ENCODE measurements around the gene DCBLD2. TPM values are rescaled to one million over a fixed set of nuclear protein-coding genes. Genes with fewer than 3 reads are reported as not detected.

The DCBLD2 gene
- total RNA-seq, 3 donors from 2014 or later (not counting 1 experiment from before 2014, with no cell fraction given) = 0.66 to 0.99 (median 0.90) TPM

GRCh38 chr3:98906230-98906629 is 4.7 kb upstream of the DCBLD2 start:
- H3K9me3 Mint-ChIP-seq = peaks cover 0 to 2% of the 10 kb centered on the region in 2 donors
- intact Hi-C loops (cut with micrococcal nuclease) = loop anchor here (10.0 kb wide), 1 partner anchor 909 kb away; the partner anchor contains the start of gene CMSS1
- Histone ChIP-seq H3K36me3 (ENCODE audit: control insufficient read depth, insufficient read depth, low read length) (no peaks in the 10 kb centered on the region), H3K27ac (ENCODE audit: low read length) (no peak overlapping the region), H3K4me1 (ENCODE audit: control insufficient read depth, insufficient read depth, low read length) (peaks cover 4% of the 10 kb centered on the region), H3K27me3 (ENCODE audit: control insufficient read depth, insufficient read depth, low read length) (no peaks in the 10 kb centered on the region), H3K4me3 (ENCODE audit: low read length) (no peak overlapping the region), H3K9me3 (ENCODE audit: control insufficient read depth, insufficient read depth, low read length) (no peaks in the 10 kb centered on the region)
- no peak for TF ChIP-seq CTCF (IDR thresholded peaks at IDR 0.05)
- peaks cover 9 to 12% of the 10 kb centered on the region in 2 donors for H3K4me1 Mint-ChIP-seq
- no peak overlapping the region for H3K27ac Mint-ChIP-seq
- DNase-seq = no peak
- 89% methylated on average over 1 of the region's 1 CpG for WGBS (ENCODE audit: insufficient coverage)
- H3K36me3 Mint-ChIP-seq = no peaks in the 10 kb centered on the region
- H3K27me3 Mint-ChIP-seq (ENCODE audit: low read depth in 2 of 2) = peaks cover 18 to 19% of the 10 kb centered on the region in 2 donors
- no peak overlapping the region for H3K4me3 Mint-ChIP-seq
- no peak for ATAC-seq

GRCh38 chr3:98903705-98904481 is 2.4 kb upstream of the DCBLD2 start:
- H3K4me3 ChIP-seq (ENCODE audit: low read length) = no peak overlapping the region
- ATAC-seq (no peak), DNase-seq (no peak)
- 96% methylated on average over 10 of the region's 11 CpGs for WGBS (ENCODE audit: insufficient coverage)
- Mint-ChIP-seq H3K36me3 (no peaks in the 10 kb centered on the region), H3K4me1 (peaks cover 9 to 20% of the 10 kb centered on the region in 2 donors), H3K27ac (no peak overlapping the region), H3K4me3 (no peak overlapping the region), H3K27me3 (ENCODE audit: low read depth in 2 of 2) (peaks cover 6 to 9% of the 10 kb centered on the region in 2 donors), H3K9me3 (no peaks in the 10 kb centered on the region)
- H3K9me3 ChIP-seq (ENCODE audit: control insufficient read depth, insufficient read depth, low read length) = no peaks in the 10 kb centered on the region
- no peak overlapping the region for H3K27ac ChIP-seq (ENCODE audit: low read length)
- intact Hi-C loops (cut with micrococcal nuclease) = loop anchor here (10.0 kb wide), 1 partner anchor 911 kb away; the partner anchor contains the start of gene CMSS1
- H3K4me1 ChIP-seq (ENCODE audit: control insufficient read depth, insufficient read depth, low read length) = peaks cover 11% of the 10 kb centered on the region
- no peak for TF ChIP-seq CTCF (IDR thresholded peaks at IDR 0.05)
- peaks cover 6% of the 10 kb centered on the region for H3K27me3 ChIP-seq (ENCODE audit: control insufficient read depth, insufficient read depth, low read length)
- H3K36me3 ChIP-seq (ENCODE audit: control insufficient read depth, insufficient read depth, low read length) = no peaks in the 10 kb centered on the region

- Histone ChIP-seq H3K4me1 (ENCODE audit: control insufficient read depth, insufficient read depth, low read length) (peaks cover 11% of the 10 kb centered on the region), H3K36me3 (ENCODE audit: control insufficient read depth, insufficient read depth, low read length) (no peaks in the 10 kb centered on the region), H3K27me3 (ENCODE audit: control insufficient read depth, insufficient read depth, low read length) (peaks cover 6% of the 10 kb centered on the region), H3K9me3 (ENCODE audit: control insufficient read depth, insufficient read depth, low read length) (no peaks in the 10 kb centered on the region), H3K4me3 (ENCODE audit: low read length) (no peak overlapping the region), H3K27ac (ENCODE audit: low read length) (no peak overlapping the region)
- no peak for TF ChIP-seq CTCF (IDR thresholded peaks at IDR 0.05)
- Mint-ChIP-seq H3K4me3 (no peak overlapping the region), H3K27ac (no peak overlapping the region), H3K4me1 (peaks cover 9 to 20% of the 10 kb centered on the region in 2 donors), H3K9me3 (no peaks in the 10 kb centered on the region), H3K36me3 (no peaks in the 10 kb centered on the region), H3K27me3 (ENCODE audit: low read depth in 2 of 2) (peaks cover 5 to 6% of the 10 kb centered on the region in 2 donors)
- 84% methylated on average over 3 of the region's 3 CpGs for WGBS (ENCODE audit: insufficient coverage)
- ATAC-seq (no peak), DNase-seq (no peak)
- intact Hi-C loops (cut with micrococcal nuclease) = loop anchor here (10.0 kb wide), 1 partner anchor 912 kb away; the partner anchor contains the start of gene CMSS1
Measured at GRCh38 chr3:98903099-98903498, 1.6 kb upstream of the DCBLD2 start.

All from natural killer cell (primary cell).